ENCODE measurements around the gene CENPP.
A peak's percentile ranks its signal among the peaks of the same experiment; 100 is the strongest.

The CENPP gene

GRCh38 chr9:92381775-92382174, 56.0 kb downstream of the CENPP start:
- no peak overlapping the region for H3K27ac ChIP-seq
- TF ChIP-seq, protein P1, sequence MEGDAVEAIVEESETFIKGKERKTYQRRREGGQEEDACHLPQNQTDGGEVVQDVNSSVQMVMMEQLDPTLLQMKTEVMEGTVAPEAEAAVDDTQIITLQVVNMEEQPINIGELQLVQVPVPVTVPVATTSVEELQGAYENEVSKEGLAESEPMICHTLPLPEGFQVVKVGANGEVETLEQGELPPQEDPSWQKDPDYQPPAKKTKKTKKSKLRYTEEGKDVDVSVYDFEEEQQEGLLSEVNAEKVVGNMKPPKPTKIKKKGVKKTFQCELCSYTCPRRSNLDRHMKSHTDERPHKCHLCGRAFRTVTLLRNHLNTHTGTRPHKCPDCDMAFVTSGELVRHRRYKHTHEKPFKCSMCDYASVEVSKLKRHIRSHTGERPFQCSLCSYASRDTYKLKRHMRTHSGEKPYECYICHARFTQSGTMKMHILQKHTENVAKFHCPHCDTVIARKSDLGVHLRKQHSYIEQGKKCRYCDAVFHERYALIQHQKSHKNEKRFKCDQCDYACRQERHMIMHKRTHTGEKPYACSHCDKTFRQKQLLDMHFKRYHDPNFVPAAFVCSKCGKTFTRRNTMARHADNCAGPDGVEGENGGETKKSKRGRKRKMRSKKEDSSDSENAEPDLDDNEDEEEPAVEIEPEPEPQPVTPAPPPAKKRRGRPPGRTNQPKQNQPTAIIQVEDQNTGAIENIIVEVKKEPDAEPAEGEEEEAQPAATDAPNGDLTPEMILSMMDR (conservative IDR thresholded peaks at IDR 0.05) = no peak

- no peak overlapping the region for H3K27ac ChIP-seq
- TF ChIP-seq, protein P1 (conservative IDR thresholded peaks at IDR 0.05) = no peak
Measured at GRCh38 chr9:92384375-92384774, 58.6 kb downstream of the CENPP start.

DNA sequence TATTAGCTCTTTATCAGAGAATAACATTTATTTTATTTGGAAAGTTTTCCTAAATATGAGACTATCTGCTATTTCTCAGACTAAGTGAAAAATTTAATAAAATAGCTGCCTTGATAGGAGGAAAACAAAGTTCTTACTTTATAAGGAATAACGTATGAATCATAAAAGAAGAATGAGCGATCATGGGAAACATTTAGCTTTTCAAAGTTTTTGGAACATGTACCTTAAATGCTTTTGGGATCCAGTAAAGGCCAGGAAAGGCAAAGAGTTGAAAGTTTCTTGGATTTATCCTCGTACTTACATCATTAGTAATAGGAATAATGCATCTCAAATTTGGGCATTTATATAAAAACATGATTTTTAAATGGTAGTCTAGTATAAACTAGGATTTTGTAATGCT, 59.2 kb downstream of the CENPP start:
- TF ChIP-seq, protein P1 (conservative IDR thresholded peaks at IDR 0.05) = no peak
- no peak overlapping the region for H3K27ac ChIP-seq

GRCh38 chr9:92385477-92385876, 59.7 kb downstream of the CENPP start:
- H3K27ac ChIP-seq = no peak overlapping the region

DNA sequence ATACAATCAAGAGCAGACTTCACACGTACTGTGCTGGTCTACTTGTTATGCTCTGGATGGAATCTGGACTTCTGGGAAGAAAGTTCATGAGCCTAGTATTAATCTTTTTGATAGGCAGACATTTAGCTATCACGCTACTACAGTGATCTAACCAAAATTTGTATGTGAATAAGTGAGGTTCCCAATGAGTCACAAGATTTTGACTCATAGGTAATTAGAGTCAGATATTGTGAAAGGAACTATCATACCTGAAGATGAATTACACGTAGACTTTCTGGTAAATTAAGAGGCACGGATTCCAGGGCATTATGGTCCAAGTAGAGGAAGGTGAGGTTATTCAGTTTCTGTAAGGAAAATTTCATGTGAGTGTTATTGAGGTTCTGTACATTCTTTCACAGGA, 60.2 kb downstream of the CENPP start:
- H3K27ac ChIP-seq = no peak overlapping the region

More at GRCh38 chr9:92385477-92385876, 59.7 kb downstream of the CENPP start:
- TF ChIP-seq, protein P1 (conservative IDR thresholded peaks at IDR 0.05) = no peak

DNA sequence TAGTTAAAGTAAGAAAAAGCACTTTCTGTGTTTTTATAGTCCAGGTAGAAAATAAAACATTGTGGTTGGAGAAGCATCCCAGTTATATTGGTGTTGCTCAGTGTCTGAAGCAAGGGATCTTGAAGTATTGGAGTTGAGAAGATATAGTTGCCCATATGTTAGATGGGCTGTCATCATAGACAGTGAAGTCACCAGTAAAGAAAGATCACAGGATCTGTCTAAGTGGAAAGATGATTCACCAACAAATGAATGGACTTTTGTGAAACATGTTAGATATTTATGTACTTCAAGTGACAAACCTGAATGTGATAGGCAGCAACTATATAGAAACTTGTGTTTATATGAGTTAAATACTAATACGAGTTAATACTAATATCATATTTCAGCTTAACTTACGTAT, 66.9 kb downstream of the CENPP start:
- TF ChIP-seq, protein P1 (conservative IDR thresholded peaks at IDR 0.05) = no peak
- H3K27ac ChIP-seq = peak overlapping the region; percentile 72

More for the DNA sequence above, 60.2 kb downstream of the CENPP start:
- TF ChIP-seq, protein P1 (conservative IDR thresholded peaks at IDR 0.05) = no peak

DNA sequence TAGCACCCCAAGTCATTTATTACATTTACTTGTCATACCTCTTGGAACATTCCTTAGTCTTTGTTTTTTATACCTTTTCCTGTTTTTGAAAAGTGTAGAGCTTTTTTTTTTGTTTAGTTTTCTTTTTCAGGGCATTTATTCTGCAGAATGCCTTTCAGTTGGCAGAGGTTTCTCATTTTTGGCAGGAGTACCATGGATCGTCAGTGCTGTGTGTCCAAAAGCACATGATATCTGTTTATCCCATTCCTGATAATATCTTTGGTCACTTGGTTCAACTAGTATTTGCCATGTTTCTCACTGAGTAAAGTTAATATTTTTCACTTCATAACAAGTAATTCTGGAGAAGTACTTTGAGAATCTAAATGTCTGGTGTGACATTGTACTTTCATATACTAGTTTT, 67.9 kb downstream of the CENPP start:
- peak overlapping the region; percentile 72 for H3K27ac ChIP-seq
- TF ChIP-seq, protein P1 (conservative IDR thresholded peaks at IDR 0.05) = no peak

All from VCaP (cell line).